Measurements from ENCODE around the gene JMJD7.

- TF ChIP-seq CTCF (IDR thresholded peaks at IDR 0.05) (no peak), POLR2A (IDR thresholded peaks at IDR 0.05) (no peak)
Observed at GRCh38 chr15:41797201-41797944, 30.5 kb upstream of the JMJD7 start.
